Body of pancreas (tissue), 4 donors: Measurements from ENCODE around the gene TET2.

ENCODE experiments used
- CTCF ChIP-seq, 7 experiments: fragments of 450-650 bp in 4 of 7; fragments of 200-600 bp in 3 of 7; sonication (generic) in 3 of 7; IDR thresholded peaks; one replicate each; pipeline ENCODE4 v1.5.1; 2016 to 2019; ENCODE audit warnings: antibody characterized with exemption in 7 of 7
- POLR2A ChIP-seq, 3 donors: fragments of 450-650 bp; IDR thresholded peaks; one replicate each; pipeline ENCODE4 v1.6.1; 2016; ENCODE audit warnings: antibody characterized with exemption in 3 of 3, mild to moderate bottlenecking in 2 of 3

- no peak for TF ChIP-seq POLR2A (IDR thresholded peaks at IDR 0.05)
- peak; percentile 48 to 75 (median 72) for TF ChIP-seq CTCF (IDR thresholded peaks at IDR 0.05)
Observed at GRCh38 chr4:105140684-105141490, 5.8 kb upstream of the TET2 start.
